EH (cell line): ENCODE data around the gene IP6K3.

Source experiments
- DNase-seq: peaks from one replicate; pipeline ENCODE4 v3.0.0-alpha.2; 2015; ENCODE audit warnings: low read depth

IP6K3 gene

DNA sequence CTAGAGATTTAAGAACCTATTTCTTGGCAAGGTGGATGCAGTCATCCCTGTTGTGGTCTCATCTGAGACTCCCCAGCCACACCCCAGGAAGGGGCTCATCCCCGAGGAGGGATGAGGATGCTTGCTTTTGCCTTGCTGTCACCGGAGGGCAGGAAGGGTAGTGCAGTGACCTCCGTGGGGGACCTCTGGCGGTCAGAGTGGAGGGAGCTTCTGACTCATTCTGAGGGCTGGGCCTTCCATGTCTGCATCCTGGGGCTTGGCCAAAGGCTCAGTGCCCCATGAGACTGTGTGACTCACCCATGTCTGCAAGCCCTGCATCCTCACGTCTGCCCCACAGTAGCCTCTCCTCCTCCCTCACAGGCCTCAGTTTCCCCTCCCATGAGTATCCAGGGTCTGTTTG lies 73.9 kb downstream of the IP6K3 start:
- peak; percentile 98 for DNase-seq

DNA sequence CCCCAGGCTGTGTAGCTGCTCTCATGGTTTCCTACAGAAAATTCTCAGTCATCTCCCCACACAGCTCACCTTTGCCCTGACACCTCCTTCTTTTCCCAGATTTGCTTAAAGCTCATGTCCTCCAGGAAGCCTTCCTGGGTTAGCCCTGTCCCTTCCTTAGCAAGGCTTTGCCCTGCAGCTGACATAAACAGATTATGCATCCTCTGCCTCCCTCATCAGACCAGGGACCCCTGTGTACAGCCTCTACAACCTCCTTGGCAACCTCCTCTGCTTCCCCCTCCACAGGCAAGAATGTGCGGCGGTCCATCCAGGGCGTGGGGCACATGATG lies 75.0 kb downstream of the IP6K3 start:
- no peak for DNase-seq
